GM19395 (cell line): ENCODE results near the gene UGT1A9.

Experiments
- ATAC-seq: cut with Tn5 transposase; IDR thresholded peaks from one replicate; pipeline ENCODE4 v1.9.1; 2021; ENCODE audit warnings: mild to moderate bottlenecking, moderate library complexity; ENCODE audit not compliant: unreplicated experiment

Gene UGT1A9

DNA sequence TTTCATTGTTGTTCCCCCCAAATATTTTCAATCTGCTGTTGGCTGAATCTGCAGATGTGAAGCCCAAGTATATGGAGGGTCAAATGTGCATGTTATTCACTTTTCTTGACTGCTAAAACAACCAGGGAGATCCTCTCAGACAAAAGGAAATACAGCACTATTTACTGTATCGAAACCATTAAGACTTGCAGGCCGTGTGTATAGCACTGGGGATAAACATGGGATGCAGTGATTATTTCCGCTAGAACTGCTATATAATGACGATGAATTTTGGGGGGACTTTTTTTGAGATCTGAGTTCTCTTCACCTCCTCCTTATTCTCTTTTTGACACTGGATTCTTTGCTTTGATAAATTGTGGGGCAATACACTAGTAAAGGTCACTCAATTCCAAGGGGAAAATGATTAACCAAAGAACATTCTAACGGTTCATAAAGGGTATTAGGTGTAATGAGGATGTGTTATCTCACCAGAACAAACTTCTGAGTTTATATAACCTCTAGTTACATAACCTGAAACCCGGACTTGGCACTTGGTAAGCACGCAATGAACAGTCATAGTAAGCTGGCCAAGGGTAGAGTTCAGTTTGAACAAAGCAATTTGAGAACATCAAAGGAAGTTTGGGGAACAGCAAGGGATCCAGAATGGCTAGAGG lies 84.9 kb downstream of the UGT1A9 start:
- ATAC-seq, result no peak

- no peak for ATAC-seq
Observed at GRCh38 chr2:233758141-233758540, 86.4 kb downstream of the UGT1A9 start.

GRCh38 chr2:233758849-233759248 lies 87.2 kb downstream of the UGT1A9 start:
- no peak for ATAC-seq

DNA sequence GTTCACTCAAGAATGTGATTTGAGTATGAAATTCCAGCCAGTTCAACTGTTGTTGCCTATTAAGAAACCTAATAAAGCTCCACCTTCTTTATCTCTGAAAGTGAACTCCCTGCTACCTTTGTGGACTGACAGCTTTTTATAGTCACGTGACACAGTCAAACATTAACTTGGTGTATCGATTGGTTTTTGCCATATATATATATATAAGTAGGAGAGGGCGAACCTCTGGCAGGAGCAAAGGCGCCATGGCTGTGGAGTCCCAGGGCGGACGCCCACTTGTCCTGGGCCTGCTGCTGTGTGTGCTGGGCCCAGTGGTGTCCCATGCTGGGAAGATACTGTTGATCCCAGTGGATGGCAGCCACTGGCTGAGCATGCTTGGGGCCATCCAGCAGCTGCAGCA lies 88.3 kb downstream of the UGT1A9 start, which contains the start of gene UGT1A1:
Gene UGT1A1, plus strand, starts transcription at position 228 of the 400 bp plus-strand sequence. Its CDS starts 18 bp downstream, at position 246.
- no peak for ATAC-seq

- no peak for ATAC-seq
Observed at GRCh38 chr2:233761040-233761769, 89.5 kb downstream of the UGT1A9 start.

DNA sequence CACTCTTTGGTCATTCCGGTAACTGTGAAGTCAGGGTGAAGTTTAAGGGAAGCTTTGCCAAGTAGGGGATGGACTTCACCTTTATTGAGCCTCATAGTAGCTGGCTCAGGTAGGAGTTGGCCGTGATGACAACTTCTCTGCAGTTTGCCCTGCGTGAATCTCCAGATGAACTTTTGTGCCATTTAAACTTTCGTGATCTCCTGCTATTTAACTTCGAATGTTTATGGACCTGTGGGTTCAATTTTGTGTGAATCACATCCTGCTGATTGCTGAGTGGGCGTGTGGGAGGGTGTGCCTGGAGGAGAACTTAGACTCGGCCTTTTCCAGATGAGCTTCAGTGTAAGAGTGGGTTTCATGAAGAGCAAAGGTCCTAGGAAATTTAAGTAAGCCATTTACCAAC lies 92.6 kb downstream of the UGT1A9 start:
- ATAC-seq, result no peak

- ATAC-seq, result no peak
Observed at GRCh38 chr2:233764761-233765160, 93.1 kb downstream of the UGT1A9 start.

GRCh38 chr2:233766416-233766815 lies 94.7 kb downstream of the UGT1A9 start:
- ATAC-seq, result no peak

- ATAC-seq, result no peak
Observed at GRCh38 chr2:233768076-233768475, 96.4 kb downstream of the UGT1A9 start.

DNA sequence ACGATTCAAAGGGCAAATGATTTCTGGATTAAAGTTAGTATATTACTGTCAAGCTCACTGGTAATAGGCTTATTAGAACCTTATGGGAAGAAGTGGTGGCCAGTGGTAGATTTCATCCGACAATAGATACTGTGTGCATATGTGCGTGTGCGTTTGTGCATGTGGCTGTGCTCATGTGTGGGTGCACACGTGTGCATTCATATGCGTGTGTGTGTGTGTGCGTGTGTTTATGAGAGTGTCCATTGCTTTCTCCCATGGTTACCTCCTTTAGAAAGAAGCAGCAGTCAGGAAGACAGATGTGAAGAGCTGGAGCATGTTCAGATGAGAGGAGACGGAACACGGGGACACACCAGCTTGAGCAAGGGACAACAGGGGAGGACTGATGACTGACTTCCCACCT lies 97.6 kb downstream of the UGT1A9 start:
- ATAC-seq, result no peak

DNA sequence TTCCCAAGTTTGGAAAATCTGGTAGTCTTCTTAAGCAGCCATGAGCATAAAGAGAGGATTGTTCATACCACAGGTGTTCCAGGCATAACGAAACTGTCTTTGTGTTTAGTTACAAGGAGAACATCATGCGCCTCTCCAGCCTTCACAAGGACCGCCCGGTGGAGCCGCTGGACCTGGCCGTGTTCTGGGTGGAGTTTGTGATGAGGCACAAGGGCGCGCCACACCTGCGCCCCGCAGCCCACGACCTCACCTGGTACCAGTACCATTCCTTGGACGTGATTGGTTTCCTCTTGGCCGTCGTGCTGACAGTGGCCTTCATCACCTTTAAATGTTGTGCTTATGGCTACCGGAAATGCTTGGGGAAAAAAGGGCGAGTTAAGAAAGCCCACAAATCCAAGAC lies 100.5 kb downstream of the UGT1A9 start:
- no peak for ATAC-seq

GRCh38 chr2:233772583-233772982 lies 100.9 kb downstream of the UGT1A9 start:
- no peak for ATAC-seq

- no peak for ATAC-seq
Observed at GRCh38 chr2:233773854-233774253, 102.2 kb downstream of the UGT1A9 start.

DNA sequence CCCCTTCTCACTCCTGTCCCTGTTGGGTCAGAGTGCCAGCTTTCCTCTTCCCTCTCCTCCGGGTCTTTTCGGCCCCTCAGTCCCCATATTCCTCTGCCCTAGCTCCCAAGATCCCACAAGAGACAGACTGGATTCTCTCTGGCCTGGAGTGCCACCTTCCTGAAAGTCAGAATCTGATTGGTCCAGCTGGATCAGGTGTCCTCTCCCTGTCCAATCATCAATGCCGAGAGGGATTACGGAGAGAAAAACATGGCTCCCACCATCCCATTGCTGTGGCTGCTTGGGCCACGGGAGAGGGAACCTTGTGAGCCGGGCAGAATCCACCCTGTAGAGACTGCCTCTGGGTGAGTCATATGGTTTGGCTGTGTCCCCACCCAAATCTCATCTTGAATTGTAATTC lies 103.7 kb downstream of the UGT1A9 start:
- no peak for ATAC-seq

DNA sequence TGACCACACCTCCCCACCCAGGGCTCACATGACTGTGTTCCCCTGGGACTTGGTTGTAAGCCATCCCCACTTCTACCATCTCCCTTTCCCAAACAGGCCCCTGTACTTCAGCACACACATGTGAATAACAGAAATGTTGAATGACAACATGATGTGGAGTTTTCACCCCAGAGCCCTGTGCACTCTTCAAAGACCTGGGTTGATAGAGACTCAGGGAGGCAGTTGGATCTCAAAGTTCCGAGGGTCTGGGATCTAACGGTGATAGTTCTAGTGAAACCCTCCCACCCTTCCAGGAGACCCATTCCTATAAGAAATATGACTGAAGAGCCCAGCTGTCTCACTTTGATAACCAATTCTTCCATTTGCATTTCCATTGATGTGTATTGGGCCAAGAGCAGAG lies 106.3 kb downstream of the UGT1A9 start, which contains the start of gene MROH2A:
Gene MROH2A, plus strand, starts transcription at position 301 of the 400 bp plus-strand sequence. CDS start 1,029 bp downstream, outside the sequence.
- no peak for ATAC-seq

DNA sequence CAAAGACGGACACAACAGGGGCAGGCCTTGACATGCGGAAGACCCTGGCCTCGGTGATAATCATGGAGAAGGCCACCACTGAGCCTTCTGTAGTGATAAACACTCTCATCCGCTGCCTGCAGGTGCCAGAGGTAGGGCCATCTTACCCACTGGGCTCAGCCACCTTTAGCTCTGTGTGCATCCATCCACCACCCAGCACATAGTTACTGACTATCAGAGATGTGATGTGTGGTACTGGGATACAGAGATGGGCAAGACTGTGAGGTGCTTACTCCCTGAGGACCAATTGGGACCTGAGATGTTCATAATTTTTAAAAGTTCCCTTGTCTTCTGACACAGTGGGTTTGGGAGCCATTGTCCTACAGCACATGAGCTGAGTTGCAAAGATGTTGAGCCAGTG lies 108.0 kb downstream of the UGT1A9 start:
- no peak for ATAC-seq

DNA sequence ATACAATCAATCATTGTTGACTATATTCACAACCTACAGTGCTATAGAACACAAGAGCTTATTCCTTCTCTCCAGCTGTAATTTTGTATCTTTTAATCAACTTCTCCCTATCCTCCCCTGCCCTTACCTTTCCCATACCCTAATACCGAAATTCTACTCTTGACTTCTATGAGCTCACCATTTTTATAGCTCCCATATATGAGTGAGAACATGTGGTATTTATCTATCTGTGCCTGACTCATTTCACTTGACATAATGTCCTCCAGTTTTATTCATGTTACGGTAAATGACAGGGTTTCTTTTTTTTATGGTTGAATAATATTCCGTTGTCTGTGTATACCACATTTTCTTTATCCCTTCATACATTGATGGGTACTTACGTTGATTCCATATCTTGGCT lies 109.1 kb downstream of the UGT1A9 start:
- ATAC-seq, result no peak

DNA sequence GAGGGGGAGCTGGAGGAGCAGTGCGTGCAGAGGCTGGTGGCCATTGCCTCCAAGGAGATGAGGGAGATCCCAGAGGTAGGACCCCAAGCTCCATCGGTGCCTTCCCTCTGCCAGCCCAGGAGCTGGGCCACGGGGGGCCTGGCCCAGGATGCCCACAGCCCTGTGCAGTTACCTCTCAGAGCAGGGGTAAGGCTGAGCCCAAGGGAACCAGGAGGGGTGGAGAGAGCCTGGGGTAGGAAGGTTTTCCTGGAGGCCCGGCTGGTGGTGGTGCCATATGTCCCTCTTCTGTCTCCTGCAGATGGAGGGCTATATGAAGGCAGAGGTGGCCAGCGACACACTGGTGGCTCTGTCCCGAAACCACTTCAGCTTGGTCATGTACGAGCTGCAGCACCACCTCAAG lies 117.9 kb downstream of the UGT1A9 start:
- no peak for ATAC-seq

- ATAC-seq, result no peak
Observed at GRCh38 chr2:233791151-233791882, 119.6 kb downstream of the UGT1A9 start.

GRCh38 chr2:233791883-233792329 lies 120.2 kb downstream of the UGT1A9 start:
- ATAC-seq, result no peak

- no peak for ATAC-seq
Observed at GRCh38 chr2:233792720-233793119, 121.0 kb downstream of the UGT1A9 start.
